Measurements from ENCODE around the gene ACTA1. TPM values are rescaled to one million over a fixed set of nuclear protein-coding genes. Genes with fewer than 3 reads are reported as not detected.

The ACTA1 gene
- total and polyA plus RNA-seq, 2 of the 8 experiments (the other 6 are each of a cell fraction or from before 2014, with no cell fraction given) = 23.5 to 58.2 TPM

GRCh38 chr1:229383961-229384360 lies 49.9 kb downstream of the ACTA1 start:
- Histone ChIP-seq H3K79me1 (ENCODE audit: low read depth, low read length) (no peaks in the 10 kb centered on the region), H3K23ac (ENCODE audit: insufficient read length) (no peak overlapping the region), H3K9ac (replicated peaks in 1 of 4; ENCODE audit: extremely low read depth in 1 of 4, low read depth in 3 of 4, low read length in 3 of 4) (no peak overlapping the region), H4K8ac (ENCODE audit: extremely low read depth, insufficient read depth, low read length) (no peak overlapping the region), H2AFZ (ENCODE audit: low read length) (no peak overlapping the region), H3K4me2 (ENCODE audit: insufficient read depth in 1 of 2, low read depth in 2 of 2, low read length in 2 of 2) (no peak overlapping the region), H2BK5ac (ENCODE audit: low read depth, low read length) (no peak overlapping the region), H3K79me2 (ENCODE audit: control insufficient read depth in 1 of 2, insufficient read depth in 2 of 2, low read length in 2 of 2) (no peaks in the 10 kb centered on the region), H3K4ac (replicated peaks; ENCODE audit: insufficient read length, low read depth, low read length) (no peak overlapping the region), H3K9me3 (ENCODE audit: insufficient read depth in 2 of 2, low read depth in 1 of 2, low read length in 1 of 2) (no peaks in the 10 kb centered on the region), H4K20me1 (replicated peaks in 1 of 2; ENCODE audit: control insufficient read depth in 1 of 2, insufficient read depth in 2 of 2, low read length in 2 of 2) (no peaks in the 10 kb centered on the region), H3K18ac (ENCODE audit: extremely low read depth, low read length) (no peak overlapping the region), H2BK20ac (ENCODE audit: low read length) (no peak overlapping the region), H3K27me3 (replicated peaks in 1 of 4; ENCODE audit: control insufficient read depth in 3 of 4, extremely low read depth in 1 of 4, insufficient read depth in 3 of 4, low read length in 3 of 4) (peaks cover 0 to 2% (median under 1%) of the 10 kb centered on the region in 4 experiments; a peak in 2 of 7 replicates), H3K23me2 (ENCODE audit: low read depth, low read length) (no peaks in the 10 kb centered on the region), H4K5ac (ENCODE audit: insufficient read length, low read depth, low read length) (no peak overlapping the region), H2BK120ac (replicated peaks; ENCODE audit: low read depth, low read length) (no peak overlapping the region), H2BK12ac (ENCODE audit: low read depth, low read length) (no peak overlapping the region), H3K36me3 (ENCODE audit: control insufficient read depth in 2 of 4, insufficient read depth in 4 of 4, low read length in 3 of 4) (no peaks in the 10 kb centered on the region), H3K14ac (ENCODE audit: insufficient read length) (no peak overlapping the region), H3K4me1 (replicated peaks in 1 of 4; ENCODE audit: control insufficient read depth in 3 of 4, insufficient read depth in 4 of 4, low read length in 3 of 4) (peaks cover 17 to 27% (median 20%) of the 10 kb centered on the region in 4 experiments), H4K91ac (replicated peaks; ENCODE audit: insufficient read length, low read length) (no peak overlapping the region), H2AK5ac (ENCODE audit: low read depth, low read length) (no peak overlapping the region), H3K4me3 (ENCODE audit: extremely low read depth in 1 of 4, insufficient read depth in 2 of 4, low read depth in 3 of 4, low read length in 4 of 4) (no peak overlapping the region), H3K27ac (ENCODE audit: low read depth, low read length) (no peak overlapping the region), H2BK15ac (ENCODE audit: low read length) (no peak overlapping the region), H3K56ac (replicated peaks; ENCODE audit: insufficient read length, low read depth, low read length) (no peak overlapping the region)
- DNase-seq (ENCODE audit: low read depth in 1 of 2, low spot score in 2 of 2) = no peak
- FAIRE-seq = no peak
- CTCF ChIA-PET (ENCODE audit: partially characterized antibody) = interaction anchor here (1.2 kb wide), 1 partner anchor 15 kb away, joined by 3 read pairs; no protein-coding TSS in a partner anchor
- POLR2A ChIA-PET (ENCODE audit: partially characterized antibody) = interaction anchor here (1.1 kb wide), 1 partner anchor 40 kb away, joined by 3 read pairs; no protein-coding TSS in a partner anchor
- WGBS, 2 experiments (ENCODE audit: extremely low coverage in 1 of 2, insufficient coverage in 1 of 2, insufficient read length in 1 of 2, insufficient replicate concordance in 2 of 2, low coverage in 1 of 2, low lambda C conversion rate in 2 of 2, missing lambda C conversion rate in 1 of 2) = 89% methylated on average over 5 of the region's 5 CpGs; no CpG with 5 or more reads in 1 of the 2 experiments
- TF ChIP-seq RBBP5 (IDR thresholded peaks at IDR 0.05; ENCODE audit: borderline replicate concordance, low read depth, low read length) = no peak
- TF ChIP-seq EGR1 (IDR thresholded peaks at IDR 0.05; ENCODE audit: borderline replicate concordance, low read depth, low read length) = no peak
- TF ChIP-seq, protein P1, sequence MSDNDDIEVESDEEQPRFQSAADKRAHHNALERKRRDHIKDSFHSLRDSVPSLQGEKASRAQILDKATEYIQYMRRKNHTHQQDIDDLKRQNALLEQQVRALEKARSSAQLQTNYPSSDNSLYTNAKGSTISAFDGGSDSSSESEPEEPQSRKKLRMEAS (IDR thresholded peaks at IDR 0.05) = no peak
- TF ChIP-seq ZNF274 (IDR thresholded peaks at IDR 0.05; ENCODE audit: borderline replicate concordance, extremely low read depth, low read length) = no peak
- no peak for TF ChIP-seq ATF3 (IDR thresholded peaks at IDR 0.05; ENCODE audit: insufficient read depth, low read depth, low read length)
- TF ChIP-seq HDAC2 (IDR thresholded peaks at IDR 0.05; ENCODE audit: borderline replicate concordance in 1 of 2, low read depth in 2 of 2, low read length in 2 of 2) = no peak
- no peak for TF ChIP-seq TAF1 (IDR thresholded peaks at IDR 0.05; ENCODE audit: low read depth, low read length)
- no peak for TF ChIP-seq BACH1 (IDR thresholded peaks at IDR 0.05; ENCODE audit: low read length)
- no peak for TF ChIP-seq SIRT6 (IDR thresholded peaks at IDR 0.05; ENCODE audit: low read length)
- TF ChIP-seq SP4 (IDR thresholded peaks at IDR 0.05; ENCODE audit: low read length) = no peak
- TF ChIP-seq RNF2 (IDR thresholded peaks at IDR 0.05; ENCODE audit: borderline replicate concordance, low read depth, low read length, missing control alignments, poor library complexity, severe bottlenecking) = no peak
- no peak for TF ChIP-seq POU5F1 (IDR thresholded peaks at IDR 0.05; ENCODE audit: low read depth, low read length)
- no peak for TF ChIP-seq SAP30 (IDR thresholded peaks at IDR 0.05; ENCODE audit: insufficient read depth, insufficient replicate concordance, low read length)

All from H1 (cell line).